Right lobe of liver (tissue), 4 donors: ENCODE measurements around the gene FAM174C.

Source experiments
- CTCF ChIP-seq, 4 donors: fragments of 200-600 bp in 3 of 4; fragments of 450-650 bp in 1 of 4; IDR thresholded peaks; one replicate each; pipeline versions ENCODE4 v1.5.1 to v1.8.0; 2016 to 2022; ENCODE audit warnings: antibody characterized with exemption in 4 of 4, mild to moderate bottlenecking in 2 of 4
- POLR2A ChIP-seq: fragments of 450-650 bp; IDR thresholded peaks from one replicate; pipeline ENCODE4 v1.6.1; 2017; ENCODE audit warnings: antibody characterized with exemption, mild to moderate bottlenecking
- donor health status: DM: no; HTN: no; CAD: no.
- donor health status: DM: no; HTN: no; CAD: no.
- donor health status: DM: no; HTN: yes; CAD: no.

GRCh38 chr19:1289686-1290025, 14.3 kb downstream of the FAM174C start:
- no peak for TF ChIP-seq POLR2A
- no peak for TF ChIP-seq CTCF (IDR thresholded peaks at IDR 0.05)
